HG03039 (cell line): ENCODE results near the gene PCK2.

Experiments
- ATAC-seq: cut with Tn5 transposase; IDR thresholded peaks from one replicate; pipeline ENCODE4 v1.9.1; 2021; ENCODE audit warnings: mild to moderate bottlenecking, moderate library complexity; ENCODE audit not compliant: unreplicated experiment

Gene PCK2

DNA sequence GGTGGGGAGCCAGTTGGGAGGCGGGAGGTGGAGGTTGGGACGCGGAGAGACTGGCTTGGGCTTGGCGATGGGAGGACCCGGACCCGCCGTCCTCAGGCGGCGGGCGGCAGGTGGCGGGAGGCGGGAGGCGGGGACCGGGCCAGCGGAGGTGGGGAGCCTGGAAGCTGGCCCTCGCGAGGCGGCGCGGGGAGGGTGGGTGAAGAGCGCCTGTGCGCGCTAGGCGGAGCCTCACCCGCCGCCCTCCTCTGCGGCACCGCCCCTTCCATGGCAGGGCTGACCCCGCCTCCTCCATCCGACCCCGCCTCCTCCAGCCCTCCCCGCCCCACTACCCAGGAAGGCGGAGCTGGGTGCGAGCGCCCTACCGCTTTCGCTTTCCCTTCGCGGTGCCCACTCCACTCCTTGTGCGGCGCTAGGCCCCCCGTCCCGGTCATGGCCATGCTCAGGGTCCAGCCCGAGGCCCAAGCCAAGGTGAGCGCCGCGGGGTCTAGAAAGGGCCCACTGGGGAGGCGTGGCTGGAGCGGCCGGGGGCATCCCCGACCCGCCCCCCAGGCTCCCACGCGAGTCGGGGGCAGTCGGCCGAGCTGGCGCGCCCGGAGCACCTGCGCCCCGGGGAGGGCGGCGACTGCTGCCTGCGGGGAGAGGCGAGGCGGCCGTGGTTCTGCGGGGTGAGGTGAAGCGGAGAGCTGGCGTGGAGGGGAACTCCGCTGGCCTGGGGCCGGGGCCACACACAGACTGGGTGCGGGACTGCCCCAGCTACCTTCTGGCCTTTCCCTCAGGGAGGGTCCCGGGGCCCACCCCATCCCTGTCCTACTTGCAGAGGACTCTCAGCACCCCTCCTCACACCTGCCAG, 41.9 kb downstream of the PCK2 start, which contains the start of gene PSME1:
Gene PSME1 (plus strand): TSS at position 361 of the 850 bp plus-strand sequence. CDS start 69 bp downstream, at position 430.
- peak; percentile 81 for ATAC-seq

DNA sequence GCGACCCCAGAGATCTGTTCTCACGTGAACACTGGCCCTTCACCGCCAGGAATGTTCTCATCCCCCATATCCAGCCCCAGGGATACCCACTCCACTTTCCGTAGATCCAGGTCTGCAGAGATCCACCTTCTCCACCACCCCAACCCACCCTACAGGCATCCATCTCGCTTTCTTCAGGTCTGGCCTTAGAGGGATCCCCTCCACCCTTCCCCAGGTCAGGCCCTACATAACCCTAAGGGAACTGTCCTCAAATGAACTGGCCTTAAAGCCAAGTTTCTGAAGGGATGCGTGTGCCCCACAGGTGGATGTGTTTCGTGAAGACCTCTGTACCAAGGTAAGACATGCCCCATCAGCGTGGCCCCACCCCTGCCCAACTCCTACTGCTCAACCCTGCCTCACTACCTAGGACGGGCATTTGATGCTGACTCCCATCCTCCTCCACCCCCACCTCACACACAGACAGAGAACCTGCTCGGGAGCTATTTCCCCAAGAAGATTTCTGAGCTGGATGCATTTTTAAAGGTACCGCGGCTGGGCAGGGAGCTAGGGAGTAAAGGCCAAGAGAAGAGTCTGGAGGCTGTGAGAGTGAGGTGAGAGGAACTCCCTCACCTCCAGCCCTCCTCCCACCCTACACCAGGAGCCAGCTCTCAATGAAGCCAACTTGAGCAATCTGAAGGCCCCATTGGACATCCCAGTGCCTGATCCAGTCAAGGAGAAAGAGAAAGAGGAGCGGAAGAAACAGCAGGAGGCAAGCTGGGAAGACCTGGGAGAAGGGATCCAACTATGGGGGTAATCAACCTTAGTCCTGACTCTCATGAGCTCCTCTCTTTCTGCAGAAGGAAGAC, 42.8 kb downstream of the PCK2 start:
- ATAC-seq: no peak

DNA sequence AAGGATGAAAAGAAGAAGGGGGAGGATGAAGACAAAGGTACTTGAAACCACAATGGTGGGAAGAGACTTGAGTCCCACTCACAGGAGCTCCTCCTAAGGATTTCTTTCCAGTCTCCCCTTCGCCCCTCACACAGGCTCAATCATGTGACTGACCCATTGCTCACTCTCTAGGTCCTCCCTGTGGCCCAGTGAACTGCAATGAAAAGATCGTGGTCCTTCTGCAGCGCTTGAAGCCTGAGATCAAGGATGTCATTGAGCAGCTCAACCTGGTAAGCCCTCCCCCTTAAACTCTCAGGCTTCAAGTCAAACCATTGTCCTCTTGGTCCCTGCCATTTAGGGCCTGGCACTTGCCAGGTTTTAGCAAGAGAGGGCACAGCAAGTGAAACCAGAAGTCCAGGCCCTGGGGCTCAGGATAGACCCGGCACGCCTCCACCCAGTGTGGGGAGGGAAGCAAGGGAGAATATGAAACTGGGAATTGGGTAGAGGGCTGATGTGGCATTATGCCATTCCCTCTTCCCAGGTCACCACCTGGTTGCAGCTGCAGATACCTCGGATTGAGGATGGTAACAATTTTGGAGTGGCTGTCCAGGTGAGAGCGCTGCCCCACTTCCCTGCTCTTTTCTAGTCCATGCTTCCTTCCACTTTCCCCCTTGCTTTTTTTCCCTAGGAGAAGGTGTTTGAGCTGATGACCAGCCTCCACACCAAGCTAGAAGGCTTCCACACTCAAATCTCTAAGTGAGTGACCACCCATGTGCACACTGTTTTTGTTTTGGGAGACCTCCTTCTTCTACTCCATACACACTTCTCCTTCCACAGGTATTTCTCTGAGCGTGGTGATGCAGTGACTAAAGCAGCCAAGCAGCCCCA, 43.7 kb downstream of the PCK2 start:
- ATAC-seq: no peak

DNA sequence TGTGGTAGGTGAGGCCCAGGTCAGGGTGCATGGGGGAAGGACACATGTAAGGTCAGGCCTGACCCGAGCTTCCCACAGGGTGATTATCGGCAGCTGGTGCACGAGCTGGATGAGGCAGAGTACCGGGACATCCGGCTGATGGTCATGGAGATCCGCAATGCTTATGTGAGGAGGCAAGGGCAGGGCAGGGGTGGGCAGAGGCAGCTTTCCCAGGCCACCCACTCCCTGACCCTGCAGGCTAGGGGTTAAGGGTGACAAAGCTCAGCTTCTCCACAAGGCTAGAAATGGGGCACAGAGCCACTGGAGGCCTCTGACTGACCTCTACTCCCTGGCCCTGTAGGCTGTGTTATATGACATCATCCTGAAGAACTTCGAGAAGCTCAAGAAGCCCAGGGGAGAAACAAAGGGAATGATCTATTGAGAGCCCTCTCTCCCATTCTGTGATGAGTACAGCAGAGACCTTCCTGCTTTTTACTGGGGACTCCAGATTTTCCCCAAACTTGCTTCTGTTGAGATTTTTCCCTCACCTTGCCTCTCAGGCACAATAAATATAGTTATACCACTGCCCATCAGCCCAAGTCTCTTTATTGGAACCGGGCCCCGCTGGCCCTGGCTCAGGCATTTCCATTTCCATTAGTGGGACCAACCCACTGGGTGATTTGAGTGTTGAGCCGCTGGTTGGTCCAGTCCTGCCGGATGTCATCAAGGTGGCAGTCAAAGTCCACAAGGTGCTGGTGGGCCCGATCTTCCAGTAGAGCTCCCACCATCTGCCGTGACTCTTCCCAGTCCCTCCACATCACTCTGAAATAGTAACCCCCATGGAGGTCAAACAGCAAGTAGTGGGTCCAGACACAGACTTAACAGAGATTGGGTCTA, 44.5 kb downstream of the PCK2 start:
- no peak for ATAC-seq

DNA sequence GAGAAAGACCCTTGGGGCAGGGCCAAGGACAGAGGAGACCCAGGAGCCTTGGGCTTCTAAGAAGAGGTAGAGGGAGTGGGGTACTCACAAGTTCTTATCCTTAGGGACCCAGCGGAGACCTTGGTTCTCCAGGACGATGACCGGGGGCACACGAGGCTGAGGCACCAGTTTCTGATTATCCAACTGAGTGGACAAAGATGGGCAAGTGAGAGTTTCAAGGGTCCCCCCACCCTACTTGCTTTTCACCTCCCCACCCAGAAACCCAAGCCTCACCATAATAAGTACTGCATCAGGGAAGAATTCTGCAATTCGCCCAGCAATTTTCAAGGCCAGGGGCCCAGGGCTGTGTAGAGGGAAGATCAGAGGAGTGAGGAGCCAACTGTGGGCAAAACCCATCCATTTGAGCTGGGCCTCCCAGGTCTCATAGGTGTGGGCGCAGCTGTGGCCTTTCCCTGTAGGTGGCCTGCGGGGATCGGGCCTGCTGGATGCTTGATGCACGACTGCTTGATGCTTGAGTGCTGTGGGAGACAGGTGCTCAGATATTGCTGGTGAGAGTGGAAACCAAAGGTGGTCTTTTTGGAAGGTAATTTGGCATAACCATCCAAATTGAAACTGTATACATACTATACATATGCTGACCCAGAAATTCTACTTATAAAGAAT, 45.3 kb downstream of the PCK2 start:
- no peak for ATAC-seq

DNA sequence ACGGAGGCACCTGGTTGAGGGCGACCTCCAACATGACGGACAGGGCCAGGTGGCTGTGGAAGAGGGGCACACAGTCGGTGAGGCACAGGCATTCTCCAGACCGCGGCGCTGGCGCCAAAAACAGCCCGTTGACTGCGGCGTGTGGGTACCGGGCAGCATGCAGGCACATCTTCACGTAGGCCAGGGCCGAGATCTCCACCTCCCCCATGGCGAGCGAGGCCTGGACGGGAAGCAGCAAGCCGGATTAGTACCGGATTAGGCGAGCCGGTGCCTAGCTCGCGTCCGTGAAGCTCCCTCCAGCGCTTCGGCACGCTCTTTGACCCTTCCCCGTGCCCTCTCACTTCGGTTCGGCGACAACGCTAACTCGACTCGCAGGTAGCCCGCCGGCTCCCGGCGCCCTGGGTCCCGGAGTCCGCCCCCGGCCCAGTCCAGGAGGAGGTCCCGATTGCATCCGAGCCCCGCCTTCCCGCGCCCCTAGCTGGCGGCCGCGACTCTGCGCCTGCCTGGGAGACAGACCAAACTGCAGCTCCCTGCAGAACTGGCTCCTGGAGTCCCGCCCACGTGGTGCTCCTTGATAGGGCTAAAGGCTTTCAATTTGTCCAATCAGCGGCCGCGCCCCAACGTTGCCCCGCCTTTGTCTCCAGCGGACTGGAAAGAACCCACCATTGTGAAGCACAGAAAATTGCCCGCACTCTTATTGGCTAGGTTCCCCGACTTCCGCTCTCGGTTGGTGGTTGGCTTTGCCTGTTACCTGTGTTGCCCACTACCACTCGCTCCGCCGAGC, 47.2 kb downstream of the PCK2 start, which contains the start of gene EMC9:
Gene EMC9 (minus strand): TSS at position 495 of the 784 bp plus-strand sequence. CDS start 287 bp downstream, at position 208.
- ATAC-seq: peak; percentile 72

DNA sequence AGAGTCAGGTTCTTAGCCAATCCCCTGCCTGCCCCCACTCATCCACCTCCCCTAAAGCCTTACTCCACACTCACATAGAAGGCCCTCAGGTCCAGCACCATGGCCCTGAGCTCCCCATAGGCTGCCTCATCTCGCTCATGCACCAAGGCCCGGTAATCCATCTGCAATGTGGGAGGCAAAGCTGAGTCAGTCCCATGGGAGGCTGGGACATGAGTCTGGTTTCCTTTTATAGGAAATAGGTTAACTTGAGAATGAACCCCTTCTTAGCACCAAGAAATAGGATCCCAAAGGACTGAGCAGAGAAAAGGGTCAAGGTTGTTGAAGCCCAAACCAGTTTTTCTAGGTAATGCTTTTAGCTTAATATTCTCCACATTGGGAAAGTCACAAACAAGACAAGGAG, 49.4 kb downstream of the PCK2 start:
- ATAC-seq: no peak

DNA sequence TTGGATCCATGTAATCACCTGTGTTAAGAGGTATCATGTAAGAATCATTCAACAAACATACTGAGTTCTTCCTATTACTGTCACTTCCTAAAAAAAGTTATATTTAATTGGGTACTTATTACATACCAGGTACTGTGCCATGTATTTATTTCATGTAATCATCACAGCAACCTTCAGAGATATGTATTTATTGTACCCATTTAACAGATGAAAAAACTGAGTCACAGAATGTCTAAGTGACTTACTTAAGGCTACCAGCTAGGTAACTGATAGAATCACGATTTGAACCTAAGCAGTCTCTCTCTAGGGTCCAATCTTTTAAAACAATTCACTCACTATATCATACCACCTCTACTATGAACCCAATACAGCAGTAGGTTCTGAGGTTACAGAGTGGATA, 50.3 kb downstream of the PCK2 start:
- ATAC-seq: no peak

DNA sequence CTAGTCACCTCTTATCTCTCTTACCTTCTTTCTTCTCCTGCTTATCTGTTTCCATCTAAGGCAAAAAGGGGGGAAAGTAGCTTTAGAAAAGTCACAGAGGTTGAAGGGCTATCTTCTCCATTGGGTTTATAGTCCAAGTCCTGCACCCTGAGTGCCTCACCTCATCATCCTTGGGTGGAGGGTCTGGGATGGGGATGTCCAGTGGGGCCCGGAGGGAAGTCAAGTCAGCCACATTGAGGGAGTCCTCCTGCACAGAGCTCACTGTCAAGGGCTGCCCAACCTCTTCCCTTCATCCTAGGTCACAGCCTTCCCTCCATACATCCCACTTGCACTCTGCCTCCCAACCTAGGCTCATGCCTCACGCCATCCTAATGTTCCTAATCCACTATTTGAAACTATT, 51.1 kb downstream of the PCK2 start:
- ATAC-seq: no peak

DNA sequence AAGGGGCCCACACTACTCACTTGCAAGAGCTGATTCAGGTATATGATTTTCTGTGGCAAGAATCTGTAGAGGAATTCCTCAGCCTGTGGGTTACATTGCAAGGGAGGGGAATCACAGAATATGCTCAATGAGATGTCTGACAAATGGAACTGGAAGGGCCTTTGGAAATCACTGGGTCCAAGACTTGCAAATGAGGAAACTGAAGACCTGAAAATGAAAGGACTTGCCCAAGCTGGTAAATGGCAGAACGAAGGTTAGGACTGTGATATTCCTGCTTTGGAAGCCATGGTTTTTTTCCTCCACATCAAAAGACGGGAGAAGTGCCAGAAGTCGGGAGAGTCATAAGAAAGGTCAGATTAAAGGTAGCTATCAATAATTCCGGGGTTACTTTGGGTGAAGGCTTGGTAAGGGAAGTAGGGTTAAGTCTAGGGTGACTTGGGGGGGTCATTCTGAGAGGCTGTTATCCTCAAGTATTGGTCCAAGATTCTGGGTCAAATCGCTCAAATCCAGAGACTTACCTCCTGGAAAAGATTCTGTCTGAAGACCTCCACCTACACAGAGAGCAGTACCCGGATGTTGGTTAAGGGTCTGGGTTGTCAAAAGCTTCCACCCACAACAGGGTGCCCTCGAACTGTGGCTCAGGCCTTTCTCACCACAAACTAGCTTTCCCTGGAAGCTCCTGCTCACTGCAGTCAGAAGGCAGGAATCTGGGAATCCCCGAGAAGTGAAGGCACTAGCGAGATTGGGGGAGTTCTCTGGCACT, 51.8 kb downstream of the PCK2 start:
- ATAC-seq: no peak

DNA sequence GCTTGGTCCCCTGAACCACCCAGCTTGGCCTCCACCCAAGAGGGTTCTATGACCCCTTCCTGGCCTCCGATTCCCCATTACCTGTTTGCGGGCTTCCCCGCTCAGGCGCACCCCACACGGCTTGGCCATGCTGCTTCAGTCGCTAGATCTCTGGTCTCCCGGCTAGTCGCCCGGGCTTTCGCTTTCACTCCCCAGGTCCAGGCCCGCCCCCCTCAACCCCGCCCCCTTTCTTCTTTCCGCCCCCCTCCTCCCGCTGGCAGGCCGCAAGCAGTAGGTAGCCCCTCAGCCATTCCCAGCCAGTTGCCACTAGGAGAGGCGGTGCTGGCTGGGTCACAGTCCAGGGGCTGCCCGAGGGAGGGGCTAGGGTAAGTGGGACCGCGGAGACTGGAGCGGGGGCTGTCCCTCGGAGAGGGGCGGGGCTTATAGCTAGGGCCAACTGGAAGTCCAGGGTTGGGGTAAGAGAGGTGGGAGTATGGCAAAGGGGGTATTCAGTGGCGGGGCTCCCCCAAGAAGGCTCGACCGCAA, 52.4 kb downstream of the PCK2 start, which contains the start of gene PSME2:
Gene PSME2 (minus strand): TSS at position 158 of the 525 bp plus-strand sequence. CDS start 29 bp downstream, at position 129.
- peak; percentile 51 for ATAC-seq

DNA sequence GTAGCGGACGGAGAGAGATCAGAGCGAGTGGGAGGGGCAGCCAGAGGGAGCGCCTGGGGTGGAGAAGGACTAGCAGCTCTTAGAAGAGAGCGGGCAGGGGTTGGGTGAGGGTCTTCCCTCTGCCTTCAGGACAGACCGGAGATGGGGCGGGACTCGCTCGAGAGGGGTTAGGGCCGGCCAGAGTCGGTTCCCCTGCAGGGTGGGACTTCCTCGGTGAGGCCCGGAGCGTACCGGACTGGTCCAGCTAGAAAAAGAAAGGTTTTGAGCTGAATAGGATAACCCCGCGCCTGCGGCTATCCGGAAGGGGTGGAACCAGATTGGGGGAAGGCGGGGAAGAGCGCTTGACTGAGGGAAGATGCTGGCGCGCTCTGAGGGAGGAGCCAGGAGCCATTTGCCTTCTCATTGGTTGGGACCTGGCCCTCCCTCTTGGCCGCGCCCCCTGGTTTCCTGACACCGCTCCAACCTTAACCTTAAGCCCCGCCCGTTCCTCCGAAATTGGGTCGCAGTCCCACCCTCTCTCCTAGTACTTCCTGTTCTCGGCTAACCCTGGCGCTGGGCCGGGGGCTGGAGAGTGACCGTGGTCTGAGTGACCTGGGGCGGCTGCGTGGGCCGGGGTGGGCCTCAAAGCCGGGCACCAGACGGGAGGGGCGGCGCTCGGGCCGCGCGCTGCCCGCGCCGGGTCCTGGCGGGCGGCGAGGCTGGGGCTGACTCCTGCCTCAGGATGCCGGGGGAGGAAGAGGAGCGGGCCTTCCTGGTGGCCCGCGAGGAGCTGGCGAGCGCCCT, 53.1 kb downstream of the PCK2 start, which contains the start of gene RNF31:
Gene RNF31 (plus strand): TSS at position 521 of the 783 bp plus-strand sequence. CDS start 201 bp downstream, at position 722.
- peak; percentile 80 for ATAC-seq

DNA sequence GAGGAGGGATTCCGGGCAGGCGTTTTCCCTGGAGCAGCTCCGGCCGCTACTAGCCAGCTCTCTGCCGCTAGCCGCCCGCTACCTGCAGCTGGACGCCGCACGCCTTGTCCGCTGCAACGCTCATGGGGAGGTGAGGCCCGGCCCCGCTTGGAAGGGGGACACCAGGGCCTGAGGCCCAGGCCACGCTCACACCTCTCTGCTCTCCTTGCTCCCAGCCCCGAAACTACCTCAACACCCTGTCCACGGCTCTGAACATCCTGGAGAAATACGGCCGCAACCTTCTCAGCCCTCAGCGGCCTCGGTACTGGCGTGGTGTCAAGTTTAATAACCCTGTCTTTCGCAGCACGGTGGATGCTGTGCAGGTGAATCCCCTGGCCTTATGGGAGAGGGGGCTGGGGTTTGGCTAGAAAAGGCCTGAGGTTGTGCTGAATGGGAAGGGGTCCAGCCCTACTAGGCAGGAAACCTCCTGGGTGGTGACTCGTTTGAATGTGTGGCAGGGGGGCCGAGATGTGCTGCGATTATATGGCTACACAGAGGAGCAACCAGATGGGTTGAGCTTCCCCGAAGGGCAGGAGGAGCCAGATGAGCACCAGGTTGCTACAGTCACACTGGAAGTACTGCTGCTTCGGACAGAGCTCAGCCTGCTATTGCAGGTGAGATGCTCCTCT, 53.8 kb downstream of the PCK2 start:
- ATAC-seq: no peak

DNA sequence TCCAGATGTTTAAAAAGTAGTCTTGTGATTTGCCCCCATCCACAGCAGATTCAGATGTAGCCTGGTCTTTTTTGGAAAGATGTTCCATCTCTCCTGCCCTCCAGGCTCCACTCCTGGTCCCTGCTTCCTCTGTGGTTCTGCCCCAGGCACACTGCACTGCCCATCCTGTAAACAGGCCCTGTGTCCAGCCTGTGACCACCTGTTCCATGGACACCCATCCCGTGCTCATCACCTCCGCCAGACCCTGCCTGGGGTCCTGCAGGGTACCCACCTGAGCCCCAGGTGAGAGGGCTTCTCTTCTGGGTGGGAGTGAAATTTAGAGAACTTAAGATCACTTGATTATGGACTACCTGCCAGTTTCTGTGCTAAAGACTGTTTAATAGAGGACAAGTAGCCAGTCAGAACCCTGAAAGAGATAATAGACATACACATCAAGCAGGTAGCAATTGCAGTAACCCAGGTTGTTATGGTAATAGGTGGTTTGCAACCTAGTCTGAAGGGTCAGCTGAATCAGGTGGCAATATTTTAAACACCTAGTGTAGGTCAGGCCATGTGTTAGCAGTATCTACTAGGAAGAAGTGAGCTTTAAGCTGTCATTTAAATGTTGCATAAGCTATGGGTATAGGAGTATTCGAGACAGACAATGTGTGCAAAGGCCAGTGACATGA, 55.3 kb downstream of the PCK2 start:
- ATAC-seq: no peak

DNA sequence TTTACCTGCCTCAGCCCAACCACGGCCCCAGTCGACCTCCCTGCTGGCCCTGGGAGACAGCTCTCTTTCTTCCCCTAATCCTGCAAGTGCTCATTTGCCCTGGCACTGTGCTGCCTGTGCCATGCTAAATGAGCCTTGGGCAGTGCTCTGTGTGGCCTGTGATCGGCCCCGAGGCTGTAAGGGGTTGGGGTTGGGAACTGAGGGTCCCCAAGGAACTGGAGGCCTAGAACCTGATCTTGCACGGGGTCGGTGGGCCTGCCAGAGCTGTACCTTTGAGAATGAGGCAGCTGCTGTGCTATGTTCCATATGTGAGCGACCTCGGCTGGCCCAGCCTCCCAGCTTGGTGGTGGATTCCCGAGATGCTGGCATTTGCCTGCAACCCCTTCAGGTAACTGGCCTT, 56.0 kb downstream of the PCK2 start:
- ATAC-seq: no peak
